Eye (tissue), 1 donor: ENCODE data around the gene NEK11.
A peak's percentile ranks its signal among the peaks of the same experiment; 100 is the strongest.
"Not testable (repeated sequence)": the region's sequence is repeated elsewhere in the genome, so short reads cannot be mapped to it uniquely, and the experiment has no call there.

Experiments used
- DNase-seq: peaks from one replicate; pipeline ENCODE4 v3.0.0-alpha.2; 2015

Gene NEK11

GRCh38 chr3:131026321-131027151, at the start of gene NEK11, which contains the start of gene ASTE1:
TSS of gene NEK11 (plus strand) at chr3:131026877. CDS start at chr3:131029709, 2,832 bp downstream.
TSS of gene ASTE1 (minus strand) at chr3:131026825. CDS start at chr3:131025306, 1,519 bp downstream.
- DNase-seq = peak; percentile 92

- DNase-seq = no peak
Observed at GRCh38 chr3:130979117-130979516, 47.6 kb upstream of the NEK11 start.

GRCh38 chr3:130981469-130981868, 45.2 kb upstream of the NEK11 start:
- DNase-seq = no peak

GRCh38 chr3:130990282-130990681, 36.4 kb upstream of the NEK11 start:
- no peak for DNase-seq

GRCh38 chr3:130991126-130991525, 35.6 kb upstream of the NEK11 start:
- DNase-seq = no peak

- DNase-seq = no peak
Observed at GRCh38 chr3:130992344-130992743, 34.3 kb upstream of the NEK11 start.

- no peak for DNase-seq
Observed at GRCh38 chr3:130997289-130997688, 29.4 kb upstream of the NEK11 start.

GRCh38 chr3:131001071-131001470, 25.6 kb upstream of the NEK11 start:
- DNase-seq = no peak

- no peak for DNase-seq
Observed at GRCh38 chr3:131004603-131005002, 22.1 kb upstream of the NEK11 start.

- no peak for DNase-seq
Observed at GRCh38 chr3:131007256-131007655, 19.4 kb upstream of the NEK11 start.

GRCh38 chr3:131007782-131008181, 18.9 kb upstream of the NEK11 start:
- DNase-seq = no peak

- no peak for DNase-seq
Observed at GRCh38 chr3:131008326-131008725, 18.4 kb upstream of the NEK11 start.

GRCh38 chr3:131009698-131010097, 17.0 kb upstream of the NEK11 start:
- DNase-seq = no peak

- no peak for DNase-seq
Observed at GRCh38 chr3:131018970-131019369, 7.7 kb upstream of the NEK11 start.

GRCh38 chr3:131020122-131020693, 6.5 kb upstream of the NEK11 start:
- DNase-seq = no peak

GRCh38 chr3:131025539-131025938, 1.1 kb upstream of the NEK11 start:
- no peak for DNase-seq

GRCh38 chr3:131028844-131029243, 2.2 kb downstream of the NEK11 start:
- DNase-seq = no peak

- no peak for DNase-seq
Observed at GRCh38 chr3:131031660-131032059, 5.0 kb downstream of the NEK11 start.

- DNase-seq = peak; percentile 88
Observed at GRCh38 chr3:131033480-131034080, 6.9 kb downstream of the NEK11 start.

- no peak for DNase-seq
Observed at GRCh38 chr3:131036200-131036816, 9.6 kb downstream of the NEK11 start.

- no peak for DNase-seq
Observed at GRCh38 chr3:131036986-131037385, 10.3 kb downstream of the NEK11 start.

GRCh38 chr3:131038326-131038725, 11.6 kb downstream of the NEK11 start:
- DNase-seq = no peak

- DNase-seq = not testable (repeated sequence)
Observed at GRCh38 chr3:131042271-131042985, 15.8 kb downstream of the NEK11 start.
